Type B pancreatic cell (in vitro differentiated cells): Measurements from ENCODE around the gene SLFNL1. TPM values are rescaled to one million over a fixed set of nuclear protein-coding genes. Genes with fewer than 3 reads are reported as not detected.

ENCODE experiments used
- DNase-seq: peaks from one replicate; pipeline ENCODE4 v3.0.0; 2021; ENCODE audit warnings: mixed read lengths; ENCODE audit not compliant: unreplicated experiment; ENCODE audit errors: extremely low spot score
- H3K27ac Mint-ChIP-seq: 2 replicates; pipeline ENCODE4 v1.8.0; 2021; ENCODE audit warnings: mild to moderate bottlenecking, mixed read lengths
- H3K27me3 Mint-ChIP-seq: 2 replicates; pipeline ENCODE4 v1.8.0; 2021; ENCODE audit warnings: mixed read lengths
- H3K36me3 Mint-ChIP-seq: 2 replicates; pipeline ENCODE4 v1.8.0; 2021; ENCODE audit warnings: mixed read lengths
- H3K4me1 Mint-ChIP-seq: one replicate; pipeline ENCODE4 v1.8.0; 2021; ENCODE audit warnings: mixed read lengths; ENCODE audit not compliant: unreplicated experiment
- H3K4me3 Mint-ChIP-seq: 2 replicates; pipeline ENCODE4 v1.8.0; 2021; ENCODE audit warnings: mild to moderate bottlenecking, mixed read lengths
- H3K9me3 Mint-ChIP-seq: 2 replicates; pipeline ENCODE4 v1.8.0; 2021; ENCODE audit warnings: mixed read lengths
- total RNA-seq: library from RNA; stranded (reverse); gene quantifications from 2 replicates; pipeline ENCODE4 v1.2.1, GENCODE V29; 2021; ENCODE audit warnings: low replicate concordance
- TF ChIP-seq, protein P1 (sequence below): fragments of 200-600 bp; sonication (generic); conservative IDR thresholded peaks from 2 replicates; pipeline ENCODE4 v1.5.0; 2021; ENCODE audit warnings: antibody characterized with exemption, mild to moderate bottlenecking

The SLFNL1 gene
- total RNA-seq, 1 donor from 2014 or later = 0.60 TPM

DNA sequence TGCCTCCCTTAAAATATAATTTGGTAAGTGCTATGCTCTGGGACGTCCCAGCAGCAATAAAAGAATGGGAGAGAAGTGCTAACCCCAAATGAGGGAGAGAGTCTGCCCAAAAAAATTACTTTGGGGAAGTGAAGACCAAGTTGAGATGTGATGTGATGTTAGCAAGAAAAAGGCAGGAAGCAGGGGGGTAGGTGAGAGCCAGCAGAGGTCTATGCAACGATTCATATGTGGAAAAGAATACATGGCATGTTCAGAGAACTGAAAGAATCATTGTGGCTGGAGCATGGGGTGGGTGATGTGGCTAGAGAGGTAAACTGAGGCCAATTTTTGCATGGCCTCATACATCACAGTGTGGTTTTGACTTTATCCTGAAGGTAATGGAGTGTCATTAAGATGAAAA is 47.6 kb downstream of the SLFNL1 start:
- no peaks in the 10 kb centered on the region for H3K36me3 Mint-ChIP-seq
- TF ChIP-seq, protein P1, sequence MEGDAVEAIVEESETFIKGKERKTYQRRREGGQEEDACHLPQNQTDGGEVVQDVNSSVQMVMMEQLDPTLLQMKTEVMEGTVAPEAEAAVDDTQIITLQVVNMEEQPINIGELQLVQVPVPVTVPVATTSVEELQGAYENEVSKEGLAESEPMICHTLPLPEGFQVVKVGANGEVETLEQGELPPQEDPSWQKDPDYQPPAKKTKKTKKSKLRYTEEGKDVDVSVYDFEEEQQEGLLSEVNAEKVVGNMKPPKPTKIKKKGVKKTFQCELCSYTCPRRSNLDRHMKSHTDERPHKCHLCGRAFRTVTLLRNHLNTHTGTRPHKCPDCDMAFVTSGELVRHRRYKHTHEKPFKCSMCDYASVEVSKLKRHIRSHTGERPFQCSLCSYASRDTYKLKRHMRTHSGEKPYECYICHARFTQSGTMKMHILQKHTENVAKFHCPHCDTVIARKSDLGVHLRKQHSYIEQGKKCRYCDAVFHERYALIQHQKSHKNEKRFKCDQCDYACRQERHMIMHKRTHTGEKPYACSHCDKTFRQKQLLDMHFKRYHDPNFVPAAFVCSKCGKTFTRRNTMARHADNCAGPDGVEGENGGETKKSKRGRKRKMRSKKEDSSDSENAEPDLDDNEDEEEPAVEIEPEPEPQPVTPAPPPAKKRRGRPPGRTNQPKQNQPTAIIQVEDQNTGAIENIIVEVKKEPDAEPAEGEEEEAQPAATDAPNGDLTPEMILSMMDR = no peak
- H3K9me3 Mint-ChIP-seq = no peaks in the 10 kb centered on the region
- no peak for DNase-seq
- no peaks in the 10 kb centered on the region for H3K27me3 Mint-ChIP-seq
- no peak overlapping the region for H3K4me3 Mint-ChIP-seq
- H3K27ac Mint-ChIP-seq = no peak overlapping the region
- peaks cover 5% of the 10 kb centered on the region for H3K4me1 Mint-ChIP-seq

DNA sequence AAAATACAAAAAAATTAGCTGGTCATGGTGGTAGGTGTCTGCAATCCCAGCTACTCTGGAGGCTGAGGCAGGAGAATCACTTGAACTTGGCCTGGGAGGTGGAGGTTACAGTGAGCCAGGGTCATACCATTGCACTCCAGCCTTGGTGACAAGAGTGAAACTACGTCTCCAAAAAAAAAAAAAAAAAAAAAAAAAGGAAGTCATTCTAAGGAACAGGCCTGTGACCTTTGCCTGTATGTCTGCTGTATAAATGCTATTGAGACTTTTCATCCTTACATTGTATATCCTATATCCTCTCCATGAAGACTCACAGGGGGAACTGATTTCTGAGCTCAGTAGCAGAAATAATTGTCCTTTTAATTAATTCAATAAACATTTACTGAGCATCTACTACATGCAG is 49.6 kb downstream of the SLFNL1 start:
- H3K27ac Mint-ChIP-seq = no peak overlapping the region
- H3K4me3 Mint-ChIP-seq = no peak overlapping the region
- peaks cover 7% of the 10 kb centered on the region for H3K4me1 Mint-ChIP-seq
- no peaks in the 10 kb centered on the region for H3K36me3 Mint-ChIP-seq
- no peaks in the 10 kb centered on the region for H3K27me3 Mint-ChIP-seq
- no peaks in the 10 kb centered on the region for H3K9me3 Mint-ChIP-seq
- TF ChIP-seq, protein P1 = no peak
- DNase-seq = no peak

- no peak for DNase-seq
- peaks cover 9% of the 10 kb centered on the region for H3K4me1 Mint-ChIP-seq
- TF ChIP-seq, protein P1 = no peak
- H3K27ac Mint-ChIP-seq = no peak overlapping the region
- no peak overlapping the region for H3K4me3 Mint-ChIP-seq
- no peaks in the 10 kb centered on the region for H3K27me3 Mint-ChIP-seq
- H3K36me3 Mint-ChIP-seq = no peaks in the 10 kb centered on the region
- no peaks in the 10 kb centered on the region for H3K9me3 Mint-ChIP-seq
Observed at GRCh38 chr1:40969445-40969844, 52.1 kb downstream of the SLFNL1 start.

DNA sequence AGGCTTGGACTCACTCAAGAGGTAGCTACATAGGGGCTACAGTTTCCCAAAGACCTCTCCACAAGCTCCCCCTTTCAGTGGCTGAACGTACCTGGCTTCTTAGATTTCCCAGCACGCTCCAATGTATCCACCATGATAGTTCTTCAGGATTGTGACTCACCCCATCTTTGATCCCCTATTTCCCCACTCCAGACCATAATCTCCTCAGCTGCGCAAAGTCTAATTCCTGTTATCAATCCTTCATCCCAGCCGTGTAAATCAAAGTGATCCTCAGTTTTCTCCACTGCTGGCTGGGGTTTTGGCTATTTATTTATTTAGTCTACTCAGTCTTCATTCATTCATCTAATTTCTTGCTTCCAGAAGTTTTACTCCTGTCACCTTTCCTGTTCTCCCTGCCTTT is 55.1 kb downstream of the SLFNL1 start:
- Mint-ChIP-seq H3K4me1 (peaks cover 9% of the 10 kb centered on the region), H3K9me3 (no peaks in the 10 kb centered on the region), H3K4me3 (no peak overlapping the region), H3K27ac (no peak overlapping the region), H3K36me3 (no peaks in the 10 kb centered on the region), H3K27me3 (no peaks in the 10 kb centered on the region)
- DNase-seq = no peak
- TF ChIP-seq, protein P1 = no peak

Other genes with a start within 250 kb of the SLFNL1 start
- gene KCNQ4, start 237.9 kb downstream of the SLFNL1 start, total RNA-seq = 0.85 and 1.1 TPM in 2 replicates
- 101 and 207 TPM in 2 replicates for gene CITED4, start 159.4 kb downstream of the SLFNL1 start, total RNA-seq
- 34.3 and 60.5 TPM in 2 replicates for gene CTPS1, start 42.0 kb downstream of the SLFNL1 start, total RNA-seq
- gene SCMH1, start 220.6 kb upstream of the SLFNL1 start, total RNA-seq = 17.2 and 36.7 TPM in 2 replicates